ENCODE results near the gene ACAP2.
A peak's percentile ranks its signal among the peaks of the same experiment; 100 is the strongest.

ACAP2 gene

DNA sequence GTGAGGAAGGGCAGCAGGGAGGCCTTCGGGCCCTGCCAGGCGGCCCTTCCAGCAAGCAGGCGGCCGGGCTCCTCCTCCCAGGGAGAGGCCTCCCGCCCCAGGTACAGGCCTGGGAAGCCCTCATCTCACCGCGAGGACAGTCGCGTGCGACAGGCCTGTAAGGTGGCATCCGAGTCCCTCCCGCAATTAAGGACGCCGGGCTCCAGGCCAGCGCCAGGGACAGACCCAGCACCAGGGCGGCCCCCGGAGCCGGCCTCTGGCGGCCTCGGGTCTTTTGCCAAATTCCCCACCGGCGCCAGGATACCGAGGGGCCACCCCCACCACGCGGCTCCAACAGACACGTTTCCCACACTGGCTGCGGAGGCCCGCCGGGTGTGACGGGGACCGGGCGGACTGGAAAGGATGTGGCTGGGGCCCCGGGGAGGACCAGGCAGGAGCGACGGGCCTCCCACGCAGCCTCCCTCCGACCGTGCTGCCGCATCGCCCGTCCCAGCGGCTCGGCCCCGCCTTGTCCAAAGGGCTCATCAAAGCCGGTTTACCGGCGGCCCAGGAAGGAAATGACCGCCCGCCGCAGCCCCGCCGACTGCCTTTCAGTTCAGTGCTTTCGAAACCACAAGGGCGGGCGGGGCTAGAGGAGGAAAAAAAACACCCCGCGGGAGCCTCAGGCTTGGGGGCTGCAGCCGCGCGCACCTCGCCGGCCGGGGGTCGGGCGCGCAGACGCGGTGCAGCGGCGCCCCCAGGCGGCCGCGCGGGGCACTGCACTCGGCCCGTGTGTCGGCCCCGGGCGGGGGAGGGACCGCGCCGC lies 183.1 kb downstream of the ACAP2 start:
- no peaks in the 10 kb centered on the region for H3K9me3 Mint-ChIP-seq
- H3K36me3 Mint-ChIP-seq (ENCODE audit: low read depth) = peaks cover 10% of the 10 kb centered on the region
- H3K4me1 Mint-ChIP-seq (ENCODE audit: low read depth) = peaks cover 27% of the 10 kb centered on the region
- H3K4me3 Mint-ChIP-seq = peak overlapping the region; percentile 68
- DNase-seq = peak; percentile 92
- H3K27ac Mint-ChIP-seq = peak overlapping the region; percentile 71
- H3K27me3 Mint-ChIP-seq = no peaks in the 10 kb centered on the region

- Mint-ChIP-seq H3K27me3 (no peaks in the 10 kb centered on the region), H3K36me3 (ENCODE audit: low read depth) (peaks cover 7% of the 10 kb centered on the region), H3K9me3 (no peaks in the 10 kb centered on the region), H3K27ac (peak overlapping the region; percentile 72), H3K4me3 (peak overlapping the region; percentile 52), H3K4me1 (ENCODE audit: low read depth) (peaks cover 26% of the 10 kb centered on the region)
- no peak for DNase-seq
Observed at GRCh38 chr3:195259154-195259474, 183.7 kb downstream of the ACAP2 start.

- Mint-ChIP-seq H3K4me3 (peak overlapping the region; percentile 52), H3K27me3 (no peaks in the 10 kb centered on the region), H3K27ac (peak overlapping the region; percentile 72), H3K36me3 (ENCODE audit: low read depth) (peaks cover 7% of the 10 kb centered on the region), H3K4me1 (ENCODE audit: low read depth) (peaks cover 26% of the 10 kb centered on the region), H3K9me3 (no peaks in the 10 kb centered on the region)
- DNase-seq = peak; percentile 55
Observed at GRCh38 chr3:195258449-195259153, 184.2 kb downstream of the ACAP2 start.

GRCh38 chr3:195257454-195258448 lies 185.1 kb downstream of the ACAP2 start:
- H3K27ac Mint-ChIP-seq = peak overlapping the region; percentile 72
- peaks cover 3% of the 10 kb centered on the region for H3K36me3 Mint-ChIP-seq (ENCODE audit: low read depth)
- H3K27me3 Mint-ChIP-seq = no peaks in the 10 kb centered on the region
- peaks cover 28% of the 10 kb centered on the region for H3K4me1 Mint-ChIP-seq (ENCODE audit: low read depth)
- H3K9me3 Mint-ChIP-seq = no peaks in the 10 kb centered on the region
- DNase-seq = peak; percentile 31
- H3K4me3 Mint-ChIP-seq = no peak overlapping the region

- Mint-ChIP-seq H3K36me3 (ENCODE audit: low read depth) (no peaks in the 10 kb centered on the region), H3K4me3 (no peak overlapping the region), H3K4me1 (ENCODE audit: low read depth) (peaks cover 35% of the 10 kb centered on the region), H3K27ac (no peak overlapping the region), H3K27me3 (no peaks in the 10 kb centered on the region), H3K9me3 (no peaks in the 10 kb centered on the region)
- peak; percentile 26 for DNase-seq
Observed at GRCh38 chr3:195256639-195257453, 186.0 kb downstream of the ACAP2 start.

- Mint-ChIP-seq H3K27ac (peak overlapping the region; percentile 44), H3K4me1 (ENCODE audit: low read depth) (peaks cover 39% of the 10 kb centered on the region), H3K27me3 (no peaks in the 10 kb centered on the region), H3K9me3 (no peaks in the 10 kb centered on the region), H3K4me3 (no peak overlapping the region), H3K36me3 (ENCODE audit: low read depth) (no peaks in the 10 kb centered on the region)
- peak; percentile 24 for DNase-seq
Observed at GRCh38 chr3:195255571-195256501, 187.0 kb downstream of the ACAP2 start.

DNA sequence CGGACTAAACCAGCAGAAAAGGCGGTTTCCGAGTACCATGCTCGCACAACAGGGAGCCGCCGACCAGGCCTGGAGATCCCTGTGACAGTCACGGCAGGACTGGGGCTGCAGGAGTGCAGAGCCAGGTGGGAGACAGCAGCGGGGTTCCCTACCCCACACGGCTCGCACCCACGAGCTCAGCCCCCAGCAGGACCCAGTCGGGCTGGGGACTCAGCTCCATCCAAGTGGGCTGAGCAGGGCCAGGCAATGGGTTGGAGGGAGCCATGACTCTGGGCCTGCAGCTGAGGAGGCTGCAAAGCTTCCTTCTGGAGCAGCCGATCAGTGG lies 187.7 kb downstream of the ACAP2 start:
- Mint-ChIP-seq H3K4me3 (no peak overlapping the region), H3K27me3 (no peaks in the 10 kb centered on the region), H3K36me3 (ENCODE audit: low read depth) (no peaks in the 10 kb centered on the region), H3K4me1 (ENCODE audit: low read depth) (peaks cover 43% of the 10 kb centered on the region), H3K9me3 (no peaks in the 10 kb centered on the region), H3K27ac (no peak overlapping the region)
- peak; percentile 25 for DNase-seq

DNA sequence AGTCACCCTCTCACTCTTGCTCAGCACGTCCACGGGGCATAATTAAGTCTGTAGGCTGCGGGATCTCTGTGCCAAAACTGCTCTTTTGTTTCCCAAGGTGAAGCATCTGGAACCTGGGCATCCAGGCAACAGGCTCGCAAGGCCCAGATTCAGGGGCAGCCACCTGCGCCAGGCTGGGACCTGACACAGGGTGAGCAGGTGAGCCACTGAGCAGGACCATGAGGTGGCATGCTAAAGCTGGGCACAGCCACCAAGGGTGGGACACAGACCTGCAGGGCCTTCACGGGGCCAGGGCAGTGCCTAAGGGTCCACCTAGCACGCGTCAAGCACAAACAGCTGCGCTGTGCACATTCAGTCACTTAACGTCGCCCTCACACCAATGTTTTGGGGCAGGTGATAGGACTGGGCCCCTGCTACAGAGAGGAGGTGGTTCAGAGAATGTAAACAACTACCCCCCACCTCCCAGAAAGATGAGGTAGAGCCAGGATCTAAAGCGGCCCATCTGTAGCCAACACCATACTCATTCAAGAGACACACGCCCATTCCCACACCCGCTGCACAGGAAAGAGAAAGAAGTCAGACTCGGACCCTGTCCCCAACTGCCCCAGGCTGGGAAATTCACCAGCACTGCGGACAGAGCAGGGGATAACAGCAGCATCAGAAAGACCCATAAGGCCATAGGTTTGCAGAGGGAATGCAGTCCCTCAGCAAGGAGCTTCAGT lies 188.2 kb downstream of the ACAP2 start:
- H3K27ac Mint-ChIP-seq = no peak overlapping the region
- H3K4me3 Mint-ChIP-seq = no peak overlapping the region
- no peaks in the 10 kb centered on the region for H3K9me3 Mint-ChIP-seq
- H3K27me3 Mint-ChIP-seq = no peaks in the 10 kb centered on the region
- no peaks in the 10 kb centered on the region for H3K36me3 Mint-ChIP-seq (ENCODE audit: low read depth)
- peaks cover 46% of the 10 kb centered on the region for H3K4me1 Mint-ChIP-seq (ENCODE audit: low read depth)
- peak; percentile 25 for DNase-seq

- Mint-ChIP-seq H3K27me3 (no peaks in the 10 kb centered on the region), H3K27ac (no peak overlapping the region), H3K4me1 (ENCODE audit: low read depth) (peaks cover 46% of the 10 kb centered on the region), H3K36me3 (ENCODE audit: low read depth) (no peaks in the 10 kb centered on the region), H3K9me3 (no peaks in the 10 kb centered on the region), H3K4me3 (no peak overlapping the region)
- peak; percentile 27 for DNase-seq
Observed at GRCh38 chr3:195253923-195254432, 188.8 kb downstream of the ACAP2 start.

DNA sequence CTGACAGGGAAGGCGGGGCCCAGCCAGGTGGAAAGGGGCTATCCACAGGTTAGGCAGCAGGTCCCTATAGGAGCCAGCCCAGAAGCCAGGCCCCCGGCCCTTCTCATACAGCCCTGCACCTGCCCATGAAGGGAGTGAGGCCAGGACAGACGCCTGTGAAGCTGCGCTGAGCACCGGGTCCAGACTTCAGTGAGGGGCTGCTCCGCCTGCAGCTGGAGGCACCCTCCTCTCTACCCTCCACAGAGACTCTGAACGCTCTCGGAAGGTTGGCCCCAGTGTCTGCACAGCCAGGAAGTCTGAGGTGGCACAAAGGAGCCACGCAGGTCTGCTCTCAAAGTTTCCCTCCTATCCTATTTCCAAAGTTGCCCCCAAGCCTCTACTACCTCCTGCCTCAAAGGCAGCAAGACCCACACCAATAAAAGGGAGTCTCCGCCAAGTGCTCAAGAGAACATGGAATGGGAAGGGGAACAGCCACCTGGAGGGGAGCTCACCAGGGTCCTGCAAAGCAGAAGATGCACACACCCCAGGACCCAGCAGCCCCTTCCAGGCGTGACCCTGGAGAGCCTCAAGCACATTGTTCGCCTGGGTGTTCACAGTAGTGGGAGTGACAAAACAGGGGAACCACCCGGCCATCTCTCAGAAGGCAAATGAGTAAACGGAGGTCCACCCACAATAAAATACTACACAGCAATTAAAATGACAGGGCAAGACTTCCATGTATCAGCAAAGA lies 191.3 kb downstream of the ACAP2 start:
- H3K36me3 Mint-ChIP-seq (ENCODE audit: low read depth) = peaks cover 10% of the 10 kb centered on the region
- H3K27me3 Mint-ChIP-seq = no peaks in the 10 kb centered on the region
- no peaks in the 10 kb centered on the region for H3K9me3 Mint-ChIP-seq
- no peak overlapping the region for H3K27ac Mint-ChIP-seq
- peak; percentile 45 for DNase-seq
- no peak overlapping the region for H3K4me3 Mint-ChIP-seq
- H3K4me1 Mint-ChIP-seq (ENCODE audit: low read depth) = peaks cover 38% of the 10 kb centered on the region

DNA sequence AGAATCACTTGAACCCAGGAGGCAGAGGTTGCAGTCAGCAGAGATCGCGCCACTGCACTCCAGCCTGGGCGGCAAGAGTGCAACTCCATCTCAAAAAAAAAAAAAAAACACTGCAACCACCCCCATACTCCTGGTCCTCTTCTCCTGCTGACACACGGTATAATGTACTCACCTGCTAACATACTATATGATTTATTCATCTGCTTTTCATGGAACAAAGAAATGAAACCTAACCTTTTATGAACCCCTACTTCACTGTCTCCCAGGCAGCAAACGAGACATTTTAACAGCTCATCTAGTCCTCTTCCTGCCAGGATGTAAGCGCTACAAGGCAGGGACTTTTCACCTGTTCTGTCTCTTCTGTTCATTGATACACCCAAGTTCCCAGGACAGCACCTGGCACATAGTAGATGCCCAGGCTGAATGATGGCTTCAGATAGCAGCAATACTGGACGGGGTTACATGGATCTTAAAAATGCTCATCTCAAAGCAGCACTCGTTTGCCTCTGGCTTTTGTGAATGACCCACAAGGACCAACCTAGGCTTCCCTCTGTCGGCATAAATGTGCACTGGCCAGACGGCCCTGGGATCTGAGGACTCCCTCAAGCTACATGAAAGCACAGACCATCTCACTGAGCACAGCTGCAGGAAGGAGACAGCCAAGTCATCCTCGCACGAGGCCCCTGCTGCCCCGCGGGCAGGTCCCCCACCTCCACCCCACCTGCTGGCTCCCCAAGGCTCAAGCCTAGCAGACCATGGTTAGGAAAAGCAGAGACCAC lies 192.2 kb downstream of the ACAP2 start:
- no peaks in the 10 kb centered on the region for H3K27me3 Mint-ChIP-seq
- peaks cover 38% of the 10 kb centered on the region for H3K4me1 Mint-ChIP-seq (ENCODE audit: low read depth)
- peak; percentile 34 for DNase-seq
- no peak overlapping the region for H3K27ac Mint-ChIP-seq
- H3K4me3 Mint-ChIP-seq = no peak overlapping the region
- no peaks in the 10 kb centered on the region for H3K9me3 Mint-ChIP-seq
- H3K36me3 Mint-ChIP-seq (ENCODE audit: low read depth) = peaks cover 13% of the 10 kb centered on the region
